ENCODE measurements around the gene HOGA1.

DNA sequence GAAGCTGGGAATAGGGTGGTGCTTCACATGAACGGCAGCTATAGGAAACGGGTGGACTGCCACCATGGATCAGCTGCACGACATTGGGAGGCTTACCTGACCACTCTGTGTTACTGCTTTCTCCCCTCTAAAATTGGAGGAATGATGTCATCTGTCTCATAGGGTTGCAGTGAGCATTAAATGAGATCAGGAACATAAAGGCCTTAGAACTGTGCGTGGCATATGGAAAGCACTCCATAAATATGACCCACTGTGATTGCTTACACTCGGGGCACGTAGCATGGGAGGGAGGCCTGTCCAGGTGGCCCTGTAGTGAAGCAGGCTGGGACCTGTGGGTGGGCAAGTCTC lies 15.1 kb downstream of the HOGA1 start:
- no peak for TF ChIP-seq POLR2AphosphoS5 (IDR thresholded peaks at IDR 0.05; ENCODE audit: insufficient read depth in 1 of 2, low read depth in 1 of 2)
- TF ChIP-seq, protein P1, sequence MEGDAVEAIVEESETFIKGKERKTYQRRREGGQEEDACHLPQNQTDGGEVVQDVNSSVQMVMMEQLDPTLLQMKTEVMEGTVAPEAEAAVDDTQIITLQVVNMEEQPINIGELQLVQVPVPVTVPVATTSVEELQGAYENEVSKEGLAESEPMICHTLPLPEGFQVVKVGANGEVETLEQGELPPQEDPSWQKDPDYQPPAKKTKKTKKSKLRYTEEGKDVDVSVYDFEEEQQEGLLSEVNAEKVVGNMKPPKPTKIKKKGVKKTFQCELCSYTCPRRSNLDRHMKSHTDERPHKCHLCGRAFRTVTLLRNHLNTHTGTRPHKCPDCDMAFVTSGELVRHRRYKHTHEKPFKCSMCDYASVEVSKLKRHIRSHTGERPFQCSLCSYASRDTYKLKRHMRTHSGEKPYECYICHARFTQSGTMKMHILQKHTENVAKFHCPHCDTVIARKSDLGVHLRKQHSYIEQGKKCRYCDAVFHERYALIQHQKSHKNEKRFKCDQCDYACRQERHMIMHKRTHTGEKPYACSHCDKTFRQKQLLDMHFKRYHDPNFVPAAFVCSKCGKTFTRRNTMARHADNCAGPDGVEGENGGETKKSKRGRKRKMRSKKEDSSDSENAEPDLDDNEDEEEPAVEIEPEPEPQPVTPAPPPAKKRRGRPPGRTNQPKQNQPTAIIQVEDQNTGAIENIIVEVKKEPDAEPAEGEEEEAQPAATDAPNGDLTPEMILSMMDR (IDR thresholded peaks at IDR 0.05): no peak
